Trophoblast cell (in vitro differentiated cells and primary cell): ENCODE results near the gene ATP2B3.
A peak's percentile ranks its signal among the peaks of the same experiment; 100 is the strongest.

ENCODE experiments used
- DNase-seq, 2 donors: peaks; one replicate each; pipeline ENCODE4 v3.0.0-alpha.2; 2016
- H2AFZ ChIP-seq: 2 replicates; pipeline ENCODE4 v1.6.1; 2013; ENCODE audit warnings: low read length, moderate library complexity, mild to moderate bottlenecking; ENCODE audit not compliant: insufficient read depth, poor library complexity
- H2AK5ac ChIP-seq: 2 replicates; pipeline ENCODE4 v1.6.1; 2013; ENCODE audit warnings: mild to moderate bottlenecking, low read length
- H2BK120ac ChIP-seq: 2 replicates; pipeline ENCODE4 v1.6.1; 2013; ENCODE audit warnings: low read length, mild to moderate bottlenecking, moderate library complexity; ENCODE audit not compliant: insufficient read depth, poor library complexity
- H2BK12ac ChIP-seq: 2 replicates; pipeline ENCODE4 v1.6.1; 2013; ENCODE audit warnings: mild to moderate bottlenecking, low read length, moderate library complexity
- H2BK5ac ChIP-seq: 2 replicates; pipeline ENCODE4 v1.6.1; 2013; ENCODE audit warnings: low read length, low read depth, moderate library complexity, mild to moderate bottlenecking; ENCODE audit not compliant: poor library complexity
- H3K14ac ChIP-seq: 2 replicates; pipeline ENCODE4 v1.6.1; 2013; ENCODE audit warnings: mild to moderate bottlenecking, low read length
- H3K18ac ChIP-seq: 2 replicates; pipeline ENCODE4 v1.6.1; 2013; ENCODE audit warnings: mild to moderate bottlenecking, low read length
- H3K23ac ChIP-seq: 2 replicates; pipeline ENCODE4 v1.6.1; 2013; ENCODE audit warnings: low read length
- H3K27ac ChIP-seq: 2 replicates; pipeline ENCODE4 v1.5.1; 2013; ENCODE audit warnings: low read depth, mild to moderate bottlenecking, inconsistent platforms, low read length, moderate library complexity
- H3K27me3 ChIP-seq: 2 replicates; pipeline ENCODE4 v1.6.1; 2013; ENCODE audit warnings: inconsistent platforms, mild to moderate bottlenecking, low read length, moderate library complexity; ENCODE audit not compliant: insufficient read depth
- H3K36me3 ChIP-seq, 2 experiments: 1 replicate in 1 of 2; 2 replicates in 1 of 2; pipeline ENCODE4 v1.6.1; 2013; ENCODE audit warnings: low read length in 2 of 2, mild to moderate bottlenecking in 2 of 2, moderate library complexity in 1 of 2; ENCODE audit not compliant: insufficient read depth in 2 of 2, control insufficient read depth in 1 of 2
- H3K4ac ChIP-seq: 2 replicates; pipeline ENCODE4 v1.6.1; 2013; ENCODE audit warnings: low read depth, mild to moderate bottlenecking, low read length, moderate library complexity
- H3K4me1 ChIP-seq, 2 experiments: 1 replicate in 1 of 2; 2 replicates in 1 of 2; pipeline ENCODE4 v1.6.1; 2013; ENCODE audit warnings: low read length in 2 of 2, mild to moderate bottlenecking in 2 of 2, moderate library complexity in 1 of 2; ENCODE audit not compliant: insufficient read depth in 2 of 2, control insufficient read depth in 1 of 2
- H3K4me2 ChIP-seq: 2 replicates; pipeline ENCODE4 v1.6.1; 2013; ENCODE audit warnings: inconsistent platforms, mild to moderate bottlenecking, low read length, moderate library complexity
- H3K4me3 ChIP-seq: 2 replicates; pipeline ENCODE4 v1.5.1; 2013; ENCODE audit warnings: mild to moderate bottlenecking, low read depth, low read length, inconsistent platforms
- H3K79me1 ChIP-seq: one replicate; pipeline ENCODE4 v1.6.1; 2013; ENCODE audit warnings: low read length
- H3K79me2 ChIP-seq: 2 replicates; pipeline ENCODE4 v1.6.1; 2013; ENCODE audit warnings: low read length, mild to moderate bottlenecking; ENCODE audit not compliant: control insufficient read depth, insufficient read depth, poor library complexity
- H3K9ac ChIP-seq: 2 replicates; pipeline ENCODE4 v1.6.1; 2013; ENCODE audit warnings: mild to moderate bottlenecking, low read length
- H3K9me3 ChIP-seq: 2 replicates; pipeline ENCODE4 v1.6.1; 2013; ENCODE audit warnings: low read depth, mild to moderate bottlenecking, control low read depth, inconsistent platforms, low read length; ENCODE audit not compliant: insufficient read depth
- H4K12ac ChIP-seq: 2 replicates; pipeline ENCODE4 v1.6.1; 2013; ENCODE audit warnings: low read depth, mild to moderate bottlenecking, low read length, moderate library complexity
- H4K8ac ChIP-seq: 2 replicates; pipeline ENCODE4 v1.6.1; 2013; ENCODE audit warnings: low read depth, mild to moderate bottlenecking, low read length, moderate library complexity
- H4K91ac ChIP-seq: one replicate; pipeline ENCODE4 v1.6.1; 2013; ENCODE audit warnings: low read depth, mild to moderate bottlenecking, low read length, moderate library complexity
- WGBS: extraction: QIAGEN DNeasy Blood & Tissue Kit; methylation state at CpG from one replicate; pipeline ENCODE4 v1.1.7; 2013; ENCODE audit warnings: missing lambda C conversion rate; ENCODE audit not compliant: insufficient read length, insufficient coverage; ENCODE audit errors: extremely low coverage; 5-methylcytosine and 5-hydroxymethylcytosine counted together

Gene ATP2B3

GRCh38 chrX:153539171-153539978 is 21.9 kb downstream of the ATP2B3 start:
- whole genome bisulfite sequencing: no CpG with 5 or more reads among the region's 31 CpGs
- no peak overlapping the region for H2BK12ac ChIP-seq

GRCh38 chrX:153539979-153540358 is 22.5 kb downstream of the ATP2B3 start:
- Histone ChIP-seq H3K4me2 (no peak overlapping the region), H2BK5ac (no peak overlapping the region), H3K4ac (no peak overlapping the region), H3K4me3 (no peak overlapping the region), H2BK12ac (no peak overlapping the region), H3K9me3 (no peaks in the 10 kb centered on the region), H3K27ac (no peak overlapping the region), H2BK120ac (no peak overlapping the region), H3K18ac (no peak overlapping the region), H3K4me1 (no peaks in the 10 kb centered on the region), H3K9ac (no peak overlapping the region), H3K79me1 (no peaks in the 10 kb centered on the region), H2AK5ac (no peak overlapping the region), H3K27me3 (no peaks in the 10 kb centered on the region), H4K91ac (no peak overlapping the region), H2AFZ (no peak overlapping the region), H3K79me2 (no peaks in the 10 kb centered on the region), H3K36me3 (no peaks in the 10 kb centered on the region), H4K8ac (no peak overlapping the region), H4K12ac (no peak overlapping the region), H3K23ac (no peak overlapping the region), H3K14ac (no peak overlapping the region)
- no CpG with 5 or more reads among the region's 9 CpGs for WGBS
- no peak for DNase-seq

More at GRCh38 chrX:153539171-153539978, 21.9 kb downstream of the ATP2B3 start:
- no peak overlapping the region for H3K9ac ChIP-seq
- peak; percentile 43 to 78 for DNase-seq
- no peak overlapping the region for H2BK5ac ChIP-seq
- H3K4me1 ChIP-seq: no peaks in the 10 kb centered on the region
- no peak overlapping the region for H3K14ac ChIP-seq
- no peak overlapping the region for H4K91ac ChIP-seq
- H2AFZ ChIP-seq: no peak overlapping the region
- H3K23ac ChIP-seq: no peak overlapping the region
- no peak overlapping the region for H2AK5ac ChIP-seq
- no peak overlapping the region for H3K27ac ChIP-seq
- no peaks in the 10 kb centered on the region for H3K27me3 ChIP-seq
- H3K79me2 ChIP-seq: no peaks in the 10 kb centered on the region
- no peak overlapping the region for H3K4me2 ChIP-seq
- H3K36me3 ChIP-seq: no peaks in the 10 kb centered on the region
- no peaks in the 10 kb centered on the region for H3K9me3 ChIP-seq
- peak overlapping the region; percentile 76 for H4K12ac ChIP-seq
- no peak overlapping the region for H3K4me3 ChIP-seq
- H3K18ac ChIP-seq: no peak overlapping the region
- no peak overlapping the region for H3K4ac ChIP-seq
- no peaks in the 10 kb centered on the region for H3K79me1 ChIP-seq
- H2BK120ac ChIP-seq: no peak overlapping the region
- no peak overlapping the region for H4K8ac ChIP-seq

GRCh38 chrX:153544727-153545126 is 27.3 kb downstream of the ATP2B3 start:
- no peaks in the 10 kb centered on the region for H3K4me1 ChIP-seq
- no peak overlapping the region for H3K23ac ChIP-seq
- no peak overlapping the region for H2AK5ac ChIP-seq
- no peak overlapping the region for H3K18ac ChIP-seq
- H3K9ac ChIP-seq: no peak overlapping the region
- no CpG with 5 or more reads among the region's 8 CpGs for WGBS
- no peak overlapping the region for H2BK120ac ChIP-seq
- no peak overlapping the region for H4K12ac ChIP-seq
- H3K79me2 ChIP-seq: no peaks in the 10 kb centered on the region
- no peaks in the 10 kb centered on the region for H3K27me3 ChIP-seq
- peak overlapping the region; percentile 69 for H4K91ac ChIP-seq
- no peak overlapping the region for H3K14ac ChIP-seq
- DNase-seq: no peak
- H3K27ac ChIP-seq: no peak overlapping the region
- H4K8ac ChIP-seq: peak overlapping the region; percentile 8
- H3K4me3 ChIP-seq: no peak overlapping the region
- H3K4me2 ChIP-seq: no peak overlapping the region
- H3K9me3 ChIP-seq: no peaks in the 10 kb centered on the region
- H3K79me1 ChIP-seq: no peaks in the 10 kb centered on the region
- H3K4ac ChIP-seq: no peak overlapping the region
- H3K36me3 ChIP-seq: no peaks in the 10 kb centered on the region
- H2BK5ac ChIP-seq: no peak overlapping the region
- H2BK12ac ChIP-seq: no peak overlapping the region
- H2AFZ ChIP-seq: no peak overlapping the region

GRCh38 chrX:153546386-153546785 is 28.9 kb downstream of the ATP2B3 start:
- Histone ChIP-seq H4K8ac (no peak overlapping the region), H3K4ac (no peak overlapping the region), H2BK5ac (no peak overlapping the region), H3K14ac (no peak overlapping the region), H3K9ac (no peak overlapping the region), H3K18ac (no peak overlapping the region), H3K27ac (no peak overlapping the region), H3K4me1 (no peaks in the 10 kb centered on the region), H3K23ac (no peak overlapping the region), H3K79me1 (no peaks in the 10 kb centered on the region), H2BK120ac (no peak overlapping the region), H2AK5ac (no peak overlapping the region), H2AFZ (no peak overlapping the region), H4K91ac (no peak overlapping the region), H3K4me3 (no peak overlapping the region), H3K79me2 (no peaks in the 10 kb centered on the region), H3K9me3 (no peaks in the 10 kb centered on the region), H2BK12ac (no peak overlapping the region), H3K36me3 (no peaks in the 10 kb centered on the region), H3K27me3 (no peaks in the 10 kb centered on the region), H3K4me2 (no peak overlapping the region), H4K12ac (no peak overlapping the region)
- WGBS: no CpG with 5 or more reads among the region's 11 CpGs
- DNase-seq: no peak
